HEK293 (cell line): ENCODE results near the gene VARS1.
A peak's percentile ranks its signal among the peaks of the same experiment; 100 is the strongest.

ENCODE experiments used
- TF ChIP-seq, protein P1 (sequence below): fragments of 450-650 bp; formaldehyde crosslinking; IDR thresholded peaks from 2 replicates; pipeline ENCODE4 v1.5.1; 2016; ENCODE audit warnings: missing biosample characterization, missing genetic modification characterization, low read depth

The VARS1 gene

DNA sequence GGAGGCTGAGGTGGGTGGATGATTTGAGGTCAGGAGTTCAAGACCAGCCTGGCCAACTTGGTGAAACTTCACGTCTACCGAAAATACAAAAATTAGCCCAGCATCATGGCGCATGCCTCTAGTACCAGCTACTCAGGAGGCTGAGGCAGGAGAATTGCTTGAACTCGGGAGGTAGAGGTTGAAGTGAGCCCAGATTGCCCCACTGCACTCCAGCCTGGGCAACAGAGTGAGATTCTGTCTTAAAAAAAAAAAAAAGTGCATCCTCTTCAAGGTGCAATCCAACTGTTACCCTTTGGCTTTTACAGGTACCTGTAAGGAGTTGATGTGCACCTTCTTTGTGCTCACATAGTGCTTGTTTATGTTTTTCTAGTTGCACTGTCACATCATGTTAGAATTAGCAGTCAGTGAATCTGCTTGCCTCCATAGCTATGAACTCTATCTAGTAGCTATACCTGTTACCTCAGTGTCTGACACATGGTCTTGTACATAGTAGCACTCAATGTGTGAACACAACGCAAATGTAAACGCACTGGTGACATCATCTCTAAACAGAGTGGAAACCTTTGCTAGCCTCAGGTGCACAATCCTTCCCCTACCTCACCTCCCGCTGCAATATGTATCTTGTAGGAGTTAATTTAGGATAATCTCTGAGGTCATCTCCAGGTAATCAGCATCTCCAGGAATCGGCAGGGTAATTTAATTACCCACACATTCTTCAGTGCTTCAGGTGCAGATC lies 46.1 kb downstream of the VARS1 start (continued):
- TF ChIP-seq, protein P1, sequence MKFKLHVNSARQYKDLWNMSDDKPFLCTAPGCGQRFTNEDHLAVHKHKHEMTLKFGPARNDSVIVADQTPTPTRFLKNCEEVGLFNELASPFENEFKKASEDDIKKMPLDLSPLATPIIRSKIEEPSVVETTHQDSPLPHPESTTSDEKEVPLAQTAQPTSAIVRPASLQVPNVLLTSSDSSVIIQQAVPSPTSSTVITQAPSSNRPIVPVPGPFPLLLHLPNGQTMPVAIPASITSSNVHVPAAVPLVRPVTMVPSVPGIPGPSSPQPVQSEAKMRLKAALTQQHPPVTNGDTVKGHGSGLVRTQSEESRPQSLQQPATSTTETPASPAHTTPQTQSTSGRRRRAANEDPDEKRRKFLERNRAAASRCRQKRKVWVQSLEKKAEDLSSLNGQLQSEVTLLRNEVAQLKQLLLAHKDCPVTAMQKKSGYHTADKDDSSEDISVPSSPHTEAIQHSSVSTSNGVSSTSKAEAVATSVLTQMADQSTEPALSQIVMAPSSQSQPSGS = peak; percentile 80
